Chondrocyte (in vitro differentiated cells): ENCODE data around the gene KRT83. TPM values are rescaled to one million over a fixed set of nuclear protein-coding genes. Genes with fewer than 3 reads are reported as not detected.
"Not testable (repeated sequence)": the region's sequence is repeated elsewhere in the genome, so short reads cannot be mapped to it uniquely, and the experiment has no call there.

ENCODE experiments used
- DNase-seq: peaks from one replicate; pipeline ENCODE4 v3.0.0; 2021; ENCODE audit warnings: mixed read lengths, low spot score
- H3K27ac Mint-ChIP-seq: one replicate; pipeline ENCODE4 v1.8.0; 2021; ENCODE audit warnings: mild to moderate bottlenecking, moderate library complexity, mixed read lengths; ENCODE audit not compliant: unreplicated experiment
- H3K27me3 Mint-ChIP-seq: 2 replicates; pipeline ENCODE4 v1.8.0; 2021; ENCODE audit warnings: low read depth, mixed read lengths
- H3K36me3 Mint-ChIP-seq: 2 replicates; pipeline ENCODE4 v1.8.0; 2021; ENCODE audit warnings: low read depth, mixed read lengths
- H3K4me1 Mint-ChIP-seq: 2 replicates; pipeline ENCODE4 v1.8.0; 2021; ENCODE audit warnings: low read depth, mild to moderate bottlenecking, mixed read lengths
- H3K4me3 Mint-ChIP-seq: one replicate; pipeline ENCODE4 v1.8.0; 2021; ENCODE audit warnings: mild to moderate bottlenecking, moderate library complexity, mixed read lengths; ENCODE audit not compliant: unreplicated experiment
- H3K9me3 Mint-ChIP-seq: 2 replicates; pipeline ENCODE4 v1.8.0; 2021; ENCODE audit warnings: low read depth, mixed read lengths
- CTCF ChIP-seq: fragments of 200-600 bp; sonication (generic); IDR thresholded peaks from 2 replicates; pipeline ENCODE4 v1.5.0; 2021; ENCODE audit warnings: antibody characterized with exemption, mild to moderate bottlenecking, moderate library complexity
- total RNA-seq: library from RNA; stranded (reverse); gene quantifications from 3 replicates; pipeline ENCODE4 v1.2.1, GENCODE V29; 2021

The KRT83 gene
- total RNA-seq, 1 donor from 2014 or later, result not detected

DNA sequence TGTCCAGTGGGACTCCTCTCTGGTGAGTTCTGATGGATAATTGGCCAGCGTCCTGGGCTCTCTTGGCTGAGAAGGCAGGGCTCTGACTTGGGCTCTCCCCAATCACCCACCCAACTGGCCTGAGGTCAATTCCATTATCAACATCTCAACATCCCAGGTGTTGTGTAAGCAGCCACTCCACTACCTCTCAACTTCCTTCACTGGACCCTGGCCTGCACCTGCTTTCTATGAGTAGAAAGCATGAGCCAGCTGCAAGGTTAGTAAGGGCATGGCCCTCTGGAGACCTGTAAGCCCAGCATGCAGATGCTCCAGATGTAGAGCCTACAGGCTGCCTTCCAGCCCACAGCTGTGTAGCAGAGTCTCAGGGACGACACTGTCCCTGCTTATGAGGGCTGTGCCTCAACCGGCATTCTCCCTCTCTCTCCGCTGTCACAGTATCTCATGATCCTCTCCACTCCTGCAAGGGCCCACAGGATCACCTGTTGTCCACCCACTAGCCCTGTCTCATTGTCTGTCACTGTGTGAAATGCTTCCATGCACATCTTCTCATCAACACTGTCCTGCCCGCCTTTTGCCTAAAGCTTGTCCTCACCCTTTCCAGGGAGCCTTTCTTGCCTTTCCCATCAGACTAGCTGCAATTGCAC lies 24.5 kb downstream of the KRT83 start:
- no peak for DNase-seq
- Mint-ChIP-seq H3K27ac (no peak overlapping the region), H3K4me3 (no peak overlapping the region), H3K4me1 (no peaks in the 10 kb centered on the region), H3K27me3 (peaks cover 55% of the 10 kb centered on the region), H3K36me3 (peaks cover 5% of the 10 kb centered on the region), H3K9me3 (no peaks in the 10 kb centered on the region)
- no peak for TF ChIP-seq CTCF

DNA sequence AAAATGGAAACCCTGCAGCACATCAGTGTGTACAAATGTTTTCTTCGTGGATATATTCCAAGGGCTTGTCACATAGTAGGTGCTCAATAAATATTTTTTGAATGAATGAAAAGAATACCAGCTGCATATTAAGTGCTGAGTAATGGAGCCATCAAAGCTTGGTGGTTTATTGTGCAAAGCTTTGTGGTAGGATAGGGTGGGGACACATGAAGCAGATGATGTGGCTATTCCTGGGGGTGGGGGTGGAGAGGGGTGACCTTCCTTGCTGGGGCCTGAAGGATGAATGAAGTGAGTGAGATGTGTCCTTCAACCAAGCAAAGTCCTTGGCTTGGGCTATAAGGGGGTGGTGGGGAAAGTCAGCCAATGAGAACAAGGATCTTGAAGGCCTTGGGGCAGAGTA lies 25.5 kb downstream of the KRT83 start:
- no peak for DNase-seq
- no peaks in the 10 kb centered on the region for H3K9me3 Mint-ChIP-seq
- no peak for TF ChIP-seq CTCF
- no peak overlapping the region for H3K4me3 Mint-ChIP-seq
- peaks cover 6% of the 10 kb centered on the region for H3K36me3 Mint-ChIP-seq
- no peak overlapping the region for H3K27ac Mint-ChIP-seq
- no peaks in the 10 kb centered on the region for H3K4me1 Mint-ChIP-seq
- H3K27me3 Mint-ChIP-seq, result peaks cover 53% of the 10 kb centered on the region

- Mint-ChIP-seq H3K4me3 (no peak overlapping the region), H3K9me3 (no peaks in the 10 kb centered on the region), H3K27ac (no peak overlapping the region), H3K36me3 (peaks cover 6% of the 10 kb centered on the region), H3K27me3 (peaks cover 52% of the 10 kb centered on the region), H3K4me1 (no peaks in the 10 kb centered on the region)
- no peak for TF ChIP-seq CTCF
- no peak for DNase-seq
Observed at GRCh38 chr12:52294803-52295202, 26.4 kb downstream of the KRT83 start.

DNA sequence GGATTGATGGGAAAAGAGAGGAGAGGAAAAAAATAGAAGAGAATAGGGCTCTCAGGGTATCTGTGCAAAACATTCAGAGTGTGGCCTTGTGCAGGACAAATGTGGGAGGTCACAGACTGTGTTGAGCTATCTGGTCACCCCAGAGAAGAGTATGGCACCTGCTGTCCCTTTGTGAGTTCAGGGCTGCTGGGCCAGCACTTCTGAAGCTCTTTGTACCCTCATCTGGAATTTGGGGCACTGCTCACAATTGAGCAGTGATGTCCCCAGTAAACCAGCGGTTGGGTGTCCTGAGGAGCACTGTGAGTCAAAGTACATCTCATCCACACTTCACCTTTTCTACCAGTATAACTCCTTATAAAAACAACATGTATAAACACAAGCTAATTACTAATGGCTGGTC lies 27.3 kb downstream of the KRT83 start:
- TF ChIP-seq CTCF, result no peak
- Mint-ChIP-seq H3K27ac (no peak overlapping the region), H3K9me3 (no peaks in the 10 kb centered on the region), H3K4me1 (no peaks in the 10 kb centered on the region), H3K27me3 (peaks cover 47% of the 10 kb centered on the region), H3K4me3 (no peak overlapping the region), H3K36me3 (peaks cover 6% of the 10 kb centered on the region)
- DNase-seq, result no peak

GRCh38 chr12:52291267-52291935 lies 29.8 kb downstream of the KRT83 start, which contains the start of gene KRT81:
KRT81 (minus strand) TSS chr12:52291534; CDS start chr12:52291465, 69 bp downstream.
- H3K9me3 Mint-ChIP-seq, result no peaks in the 10 kb centered on the region
- no peak within 1 kb of the TSS for H3K27ac Mint-ChIP-seq
- peaks cover 8% of the 10 kb centered on the region for H3K4me1 Mint-ChIP-seq
- H3K27me3 Mint-ChIP-seq, result peaks cover 29% of the 10 kb centered on the region
- no peak for TF ChIP-seq CTCF
- no peak within 1 kb of the TSS for H3K4me3 Mint-ChIP-seq
- no peak for DNase-seq
- H3K36me3 Mint-ChIP-seq, result peaks cover 6% of the 10 kb centered on the region

DNA sequence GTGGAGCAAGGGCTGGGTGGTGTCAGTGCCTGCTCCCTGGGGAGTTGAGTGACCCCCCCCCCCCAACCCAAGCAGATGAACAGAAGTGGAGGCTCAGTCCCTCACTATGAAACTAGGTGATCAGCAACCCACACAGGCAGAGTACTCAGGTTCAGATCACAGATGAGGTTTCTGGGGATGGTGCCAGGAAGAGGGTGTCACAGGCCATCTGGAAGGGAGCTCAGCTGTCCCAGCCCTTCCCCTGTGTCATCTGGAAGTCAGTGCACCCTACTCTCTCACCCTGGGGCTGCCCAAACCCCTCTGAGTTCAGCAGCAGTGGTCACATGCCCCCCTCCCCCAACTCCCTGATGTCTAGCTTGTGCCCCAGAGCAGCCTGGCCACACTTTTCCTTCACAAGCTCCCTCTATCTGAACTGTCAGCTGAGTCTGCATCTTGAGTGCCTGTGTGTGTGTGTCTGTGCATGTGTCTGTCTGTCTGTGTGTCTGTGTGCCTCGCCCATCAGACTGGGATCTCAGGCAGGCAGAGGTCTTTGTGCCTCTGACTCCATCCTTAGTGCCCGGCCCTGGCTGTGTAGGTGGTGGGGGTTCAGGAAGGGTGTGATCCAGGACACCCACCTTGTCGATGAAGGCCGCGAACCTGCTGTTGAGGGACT lies 30.6 kb downstream of the KRT83 start:
- peaks cover 25% of the 10 kb centered on the region for H3K27me3 Mint-ChIP-seq
- not testable (repeated sequence) for H3K4me3 Mint-ChIP-seq, H3K27ac Mint-ChIP-seq, H3K4me1 Mint-ChIP-seq, H3K9me3 Mint-ChIP-seq, H3K36me3 Mint-ChIP-seq, DNase-seq

- not testable (repeated sequence) for DNase-seq, H3K4me3 Mint-ChIP-seq, H3K27me3 Mint-ChIP-seq, H3K27ac Mint-ChIP-seq, H3K4me1 Mint-ChIP-seq, H3K36me3 Mint-ChIP-seq, H3K9me3 Mint-ChIP-seq
Observed at GRCh38 chr12:52287816-52288805, 33.1 kb downstream of the KRT83 start.
